Activated CD4-positive, alpha-beta memory T cell treated with anti-CD3 and anti-CD28 coated beads for 36 hours (primary cell): ENCODE measurements around the gene CC2D2B. TPM values are rescaled to one million over a fixed set of nuclear protein-coding genes. Genes with fewer than 3 reads are reported as not detected.

ENCODE experiments used
- CTCF ChIA-PET: fragments of 350-600 bp; sonication (Branson Sonifier 250); formaldehyde crosslinking; loops from one replicate; lab custom pipeline; 2021; ENCODE audit warnings: antibody characterized with exemption, inconsistent platforms; lab: Charles Lee
- POLR2A ChIA-PET: fragments of 350-600 bp; sonication (Branson Sonifier 250); formaldehyde crosslinking; loops from one replicate; lab custom pipeline; 2021; ENCODE audit warnings: antibody characterized with exemption; lab: Charles Lee
- DNase-seq: peaks from one replicate; pipeline ENCODE4 v3.0.0-alpha.2; 2020
- H3K27ac Mint-ChIP-seq: one replicate; pipeline ENCODE4 v1.8.0; 2021; ENCODE audit warnings: mixed read lengths
- H3K27me3 Mint-ChIP-seq: one replicate; pipeline ENCODE4 v1.8.0; 2021; ENCODE audit warnings: mixed read lengths
- H3K36me3 Mint-ChIP-seq: one replicate; pipeline ENCODE4 v1.8.0; 2021; ENCODE audit warnings: mixed read lengths
- H3K4me1 Mint-ChIP-seq: one replicate; pipeline ENCODE4 v1.8.0; 2021; ENCODE audit warnings: low read depth, mixed read lengths
- H3K4me3 Mint-ChIP-seq: one replicate; pipeline ENCODE4 v1.8.0; 2021; ENCODE audit warnings: mild to moderate bottlenecking, mixed read lengths
- H3K9me3 Mint-ChIP-seq: one replicate; pipeline ENCODE4 v1.8.0; 2021; ENCODE audit warnings: mixed read lengths
- intact Hi-C: fragments of 100-400 bp; cut with micrococcal nuclease; formaldehyde crosslinking; loops from one replicate; pipeline ENCODE4 v1.15.1; 2023
- total RNA-seq, 2 experiments: library from RNA; stranded (reverse); gene quantifications; one replicate each; pipeline ENCODE4 v1.2.3, GENCODE V29; 2021

The CC2D2B gene
- total RNA-seq = under 1 TPM in 1 of 2 experiments, not detected in 1; 0.15 TPM

- ChIA-PET POLR2A (interaction anchor here (0.7 kb wide), 1 partner anchor 214 kb away, joined by 3 read pairs; the partner anchor contains the start of gene TCTN3), CTCF (interaction anchor here (0.7 to 2.1 kb wide), 5 partner anchors 43 to 234 kb away, joined by 3 to 16 read pairs (median 4); partner anchors contain the start of gene TCTN3)
- DNase-seq = peak; percentile 75
- Mint-ChIP-seq H3K27ac (peak within 1 kb of the TSS; percentile 89), H3K4me3 (peak within 1 kb of the TSS; percentile 92), H3K4me1 (peaks cover 12% of the 10 kb centered on the region), H3K36me3 (peaks cover 2% of the 10 kb centered on the region), H3K9me3 (no peaks in the 10 kb centered on the region), H3K27me3 (peaks cover 2% of the 10 kb centered on the region)
- intact Hi-C loops = loop anchor here (1.0 to 5.0 kb wide), 5 partner anchors 137 to 435 kb away; partner anchors contain the start of gene ZNF518A
Measured at GRCh38 chr10:95907456-95908253, at the start of gene CC2D2B. Gene CC2D2B, plus strand, starts transcription at chr10:95907975. Its CDS starts 3,349 bp downstream, at chr10:95911324.

GRCh38 chr10:95860166-95860940 is 47.4 kb upstream of the CC2D2B start:
- H3K9me3 Mint-ChIP-seq = peaks cover 4% of the 10 kb centered on the region
- H3K36me3 Mint-ChIP-seq = peaks cover 4% of the 10 kb centered on the region
- H3K4me1 Mint-ChIP-seq = peaks cover 9% of the 10 kb centered on the region
- intact Hi-C loops = loop anchor here (10.0 kb wide), 1 partner anchor 486 kb away; no protein-coding TSS in a partner anchor
- CTCF ChIA-PET = interaction anchor here (0.8 to 1.8 kb wide), 5 partner anchors 19 to 167 kb away, joined by 3 to 7 read pairs (median 4); partner anchors contain the start of gene TCTN3
- peaks cover 4% of the 10 kb centered on the region for H3K27me3 Mint-ChIP-seq
- no peak overlapping the region for H3K27ac Mint-ChIP-seq
- no peak for DNase-seq
- POLR2A ChIA-PET = no interaction called here
- no peak overlapping the region for H3K4me3 Mint-ChIP-seq

- no peak overlapping the region for H3K4me3 Mint-ChIP-seq
- ChIA-PET POLR2A (no interaction called here), CTCF (interaction anchor here (0.8 to 1.1 kb wide), 4 partner anchors 20 to 168 kb away, joined by 3 to 5 read pairs (median 4); partner anchors contain the start of gene TCTN3)
- H3K27me3 Mint-ChIP-seq = no peaks in the 10 kb centered on the region
- H3K9me3 Mint-ChIP-seq = no peaks in the 10 kb centered on the region
- no peak for DNase-seq
- H3K4me1 Mint-ChIP-seq = peaks cover 19% of the 10 kb centered on the region
- intact Hi-C loops = loop anchor here (10.0 kb wide), 1 partner anchor 487 kb away; no protein-coding TSS in a partner anchor
- H3K27ac Mint-ChIP-seq = no peak overlapping the region
- H3K36me3 Mint-ChIP-seq = no peaks in the 10 kb centered on the region
Measured at GRCh38 chr10:95861386-95861785, 46.4 kb upstream of the CC2D2B start.

- no peaks in the 10 kb centered on the region for H3K9me3 Mint-ChIP-seq
- no peaks in the 10 kb centered on the region for H3K27me3 Mint-ChIP-seq
- intact Hi-C loops = loop anchor here (1.0 to 10.0 kb wide), 4 partner anchors 33 to 490 kb away; no protein-coding TSS in a partner anchor
- H3K36me3 Mint-ChIP-seq = no peaks in the 10 kb centered on the region
- ChIA-PET POLR2A (interaction anchor here (0.9 to 1.2 kb wide), 3 partner anchors 21 to 171 kb away, joined by 3 to 13 read pairs (median 4); partner anchors contain the start of gene TCTN3), CTCF (interaction anchor here (0.7 to 4.8 kb wide), 15 partner anchors 13 to 435 kb away, joined by 3 to 99 read pairs (median 5); partner anchors contain the start of genes CC2D2B and TCTN3)
- no peak overlapping the region for H3K4me3 Mint-ChIP-seq
- DNase-seq = peak; percentile 61
- H3K27ac Mint-ChIP-seq = peak overlapping the region; percentile 12
- H3K4me1 Mint-ChIP-seq = peaks cover 19% of the 10 kb centered on the region
Measured at GRCh38 chr10:95864906-95865813, 42.6 kb upstream of the CC2D2B start.

GRCh38 chr10:95865814-95866466 is 41.8 kb upstream of the CC2D2B start:
- Mint-ChIP-seq H3K4me3 (no peak overlapping the region), H3K36me3 (peaks cover 5% of the 10 kb centered on the region), H3K4me1 (peaks cover 19% of the 10 kb centered on the region), H3K9me3 (no peaks in the 10 kb centered on the region), H3K27me3 (no peaks in the 10 kb centered on the region), H3K27ac (no peak overlapping the region)
- intact Hi-C loops = loop anchor here (1.0 to 10.0 kb wide), 4 partner anchors 34 to 491 kb away; no protein-coding TSS in a partner anchor
- CTCF ChIA-PET = interaction anchor here (1.0 to 4.8 kb wide), 11 partner anchors 12 to 436 kb away, joined by 3 to 99 read pairs (median 8); partner anchors contain the start of genes CC2D2B and TCTN3
- POLR2A ChIA-PET = interaction anchor here (1.0 kb wide), 1 partner anchor 34 kb away, joined by 3 read pairs; no protein-coding TSS in a partner anchor
- DNase-seq = no peak

GRCh38 chr10:95866467-95866842 is 41.3 kb upstream of the CC2D2B start:
- POLR2A ChIA-PET = no interaction called here
- no peak overlapping the region for H3K27ac Mint-ChIP-seq
- H3K4me1 Mint-ChIP-seq = peaks cover 19% of the 10 kb centered on the region
- CTCF ChIA-PET = interaction anchor here (1.0 to 4.8 kb wide), 4 partner anchors 24 to 363 kb away, joined by 3 to 99 read pairs (median 33); partner anchors contain the start of gene TCTN3
- no peak for DNase-seq
- H3K9me3 Mint-ChIP-seq = no peaks in the 10 kb centered on the region
- H3K27me3 Mint-ChIP-seq = no peaks in the 10 kb centered on the region
- intact Hi-C loops = loop anchor here (10.0 kb wide), 1 partner anchor 492 kb away; no protein-coding TSS in a partner anchor
- peaks cover 5% of the 10 kb centered on the region for H3K36me3 Mint-ChIP-seq
- no peak overlapping the region for H3K4me3 Mint-ChIP-seq

GRCh38 chr10:95867866-95868265 is 39.9 kb upstream of the CC2D2B start:
- Mint-ChIP-seq H3K27me3 (no peaks in the 10 kb centered on the region), H3K9me3 (no peaks in the 10 kb centered on the region), H3K4me1 (peaks cover 19% of the 10 kb centered on the region), H3K36me3 (peaks cover 7% of the 10 kb centered on the region), H3K4me3 (no peak overlapping the region), H3K27ac (no peak overlapping the region)
- DNase-seq = no peak
- POLR2A ChIA-PET = no interaction called here
- CTCF ChIA-PET = interaction anchor here (0.6 to 4.8 kb wide), 2 partner anchors 38 to 174 kb away, joined by 3 to 99 read pairs; partner anchors contain the start of gene TCTN3
- intact Hi-C loops = loop anchor here (10.0 kb wide), 1 partner anchor 493 kb away; no protein-coding TSS in a partner anchor

- Mint-ChIP-seq H3K4me3 (no peak overlapping the region), H3K4me1 (no peaks in the 10 kb centered on the region), H3K9me3 (peaks cover 6% of the 10 kb centered on the region), H3K36me3 (peaks cover 38% of the 10 kb centered on the region), H3K27ac (no peak overlapping the region), H3K27me3 (no peaks in the 10 kb centered on the region)
- ChIA-PET POLR2A (no interaction called here), CTCF (interaction anchor here (3.2 kb wide), 1 partner anchor 179 kb away, joined by 15 read pairs; the partner anchor contains the start of gene TCTN3)
- no peak for DNase-seq
- intact Hi-C loops = no loop called here
Measured at GRCh38 chr10:95872158-95872711, 35.5 kb upstream of the CC2D2B start.

GRCh38 chr10:95873139-95873538 is 34.6 kb upstream of the CC2D2B start:
- Mint-ChIP-seq H3K4me1 (no peaks in the 10 kb centered on the region), H3K9me3 (peaks cover 6% of the 10 kb centered on the region), H3K27ac (no peak overlapping the region), H3K27me3 (no peaks in the 10 kb centered on the region), H3K4me3 (no peak overlapping the region), H3K36me3 (peaks cover 41% of the 10 kb centered on the region)
- CTCF ChIA-PET = no interaction called here
- POLR2A ChIA-PET = no interaction called here
- DNase-seq = no peak
- intact Hi-C loops = no loop called here

- peaks cover 41% of the 10 kb centered on the region for H3K36me3 Mint-ChIP-seq
- DNase-seq = no peak
- ChIA-PET POLR2A (no interaction called here), CTCF (no interaction called here)
- no peaks in the 10 kb centered on the region for H3K4me1 Mint-ChIP-seq
- peaks cover 6% of the 10 kb centered on the region for H3K9me3 Mint-ChIP-seq
- H3K27ac Mint-ChIP-seq = no peak overlapping the region
- intact Hi-C loops = no loop called here
- no peak overlapping the region for H3K4me3 Mint-ChIP-seq
- H3K27me3 Mint-ChIP-seq = no peaks in the 10 kb centered on the region
Measured at GRCh38 chr10:95873651-95874050, 34.1 kb upstream of the CC2D2B start.
